Immature natural killer cell (primary cell): ENCODE data around the gene IFT81. TPM values are rescaled to one million over a fixed set of nuclear protein-coding genes. Genes with fewer than 3 reads are reported as not detected.

Experiments used
- DNase-seq, 3 donors: peaks; one replicate each; pipeline ENCODE4 v3.0.0; 2022; ENCODE audit warnings: mixed read lengths in 1 of 3
- H3K27ac Mint-ChIP-seq, 6 donors: one replicate each; pipeline ENCODE4 v1.8.0; 2020; ENCODE audit warnings: mixed read lengths in 6 of 6, mild to moderate bottlenecking in 5 of 6, inconsistent platforms in 4 of 6, moderate library complexity in 3 of 6
- H3K27me3 Mint-ChIP-seq, 3 donors: one replicate each; pipeline ENCODE4 v1.8.0; 2020 to 2021; ENCODE audit warnings: low read depth in 3 of 3, mild to moderate bottlenecking in 3 of 3, mixed read lengths in 3 of 3, moderate library complexity in 3 of 3, inconsistent platforms in 1 of 3
- H3K36me3 Mint-ChIP-seq, 3 donors: one replicate each; pipeline ENCODE4 v1.8.0; 2020; ENCODE audit warnings: mixed read lengths in 3 of 3, inconsistent platforms in 2 of 3, mild to moderate bottlenecking in 2 of 3
- H3K4me1 Mint-ChIP-seq, 2 donors: one replicate each; pipeline ENCODE4 v1.8.0; 2020; ENCODE audit warnings: inconsistent platforms in 2 of 2, mild to moderate bottlenecking in 2 of 2, mixed read lengths in 2 of 2, moderate library complexity in 1 of 2
- H3K4me3 Mint-ChIP-seq, 5 donors: one replicate each; pipeline ENCODE4 v1.8.0; 2020; ENCODE audit warnings: mild to moderate bottlenecking in 5 of 5, mixed read lengths in 5 of 5, inconsistent platforms in 3 of 5, moderate library complexity in 3 of 5
- H3K9me3 Mint-ChIP-seq, 6 donors: one replicate each; pipeline ENCODE4 v1.8.0; 2020; ENCODE audit warnings: mild to moderate bottlenecking in 6 of 6, mixed read lengths in 6 of 6, inconsistent platforms in 4 of 6, moderate library complexity in 3 of 6
- polyA plus RNA-seq, 3 donors: library from polyadenylated mRNA; unstranded; fragments of 300-500 nt; fragmentation: Illumina TruSeq; gene quantifications; one replicate each; pipeline ENCODE4 v1.2.3, GENCODE V29; 2021

IFT81 gene
- polyA plus RNA-seq, 3 donors from 2014 or later, result 0.54 TPM; not detected in 1

- H3K9me3 Mint-ChIP-seq, result no peaks in the 10 kb centered on the region
- no peak overlapping the region for H3K27ac Mint-ChIP-seq
- no peak overlapping the region for H3K4me3 Mint-ChIP-seq
- DNase-seq, result no peak
- no peaks in the 10 kb centered on the region for H3K36me3 Mint-ChIP-seq
- H3K4me1 Mint-ChIP-seq, result peaks cover 0 to 2% of the 10 kb centered on the region in 2 donors
- peaks cover 0 to 5% (median 1%) of the 10 kb centered on the region in 3 donors for H3K27me3 Mint-ChIP-seq
These were observed 132.7 kb downstream of the IFT81 start for GRCh38 chr12:110256780-110257431.

- no peak overlapping the region for H3K27ac Mint-ChIP-seq
- no peak overlapping the region for H3K4me3 Mint-ChIP-seq
- no peaks in the 10 kb centered on the region for H3K9me3 Mint-ChIP-seq
These were observed 134.3 kb downstream of the IFT81 start for GRCh38 chr12:110258466-110258865.

GRCh38 chr12:110262442-110263388, 138.6 kb downstream of the IFT81 start:
- H3K27ac Mint-ChIP-seq, result no peak overlapping the region
- DNase-seq, result no peak
- no peaks in the 10 kb centered on the region for H3K36me3 Mint-ChIP-seq
- peaks cover 0 to 4% (median 3%) of the 10 kb centered on the region in 3 donors for H3K27me3 Mint-ChIP-seq
- no peaks in the 10 kb centered on the region for H3K9me3 Mint-ChIP-seq
- no peak overlapping the region for H3K4me3 Mint-ChIP-seq
- no peaks in the 10 kb centered on the region for H3K4me1 Mint-ChIP-seq

More at GRCh38 chr12:110258466-110258865, 134.3 kb downstream of the IFT81 start:
- DNase-seq, result no peak
- peaks cover 0 to 5% (median 1%) of the 10 kb centered on the region in 3 donors for H3K27me3 Mint-ChIP-seq
- no peaks in the 10 kb centered on the region for H3K36me3 Mint-ChIP-seq
- peaks cover 0 to 2% of the 10 kb centered on the region in 2 donors for H3K4me1 Mint-ChIP-seq

- H3K27me3 Mint-ChIP-seq, result peaks cover 2 to 9% (median 2%) of the 10 kb centered on the region in 3 donors
- no peaks in the 10 kb centered on the region for H3K4me1 Mint-ChIP-seq
- H3K27ac Mint-ChIP-seq, result no peak overlapping the region
- no peaks in the 10 kb centered on the region for H3K36me3 Mint-ChIP-seq
- no peak for DNase-seq
- H3K4me3 Mint-ChIP-seq, result no peak overlapping the region
- no peaks in the 10 kb centered on the region for H3K9me3 Mint-ChIP-seq
These were observed 142.3 kb downstream of the IFT81 start for GRCh38 chr12:110266381-110266960.

- DNase-seq, result no peak
- H3K9me3 Mint-ChIP-seq, result no peaks in the 10 kb centered on the region
- no peaks in the 10 kb centered on the region for H3K36me3 Mint-ChIP-seq
- no peak overlapping the region for H3K27ac Mint-ChIP-seq
- no peaks in the 10 kb centered on the region for H3K4me1 Mint-ChIP-seq
- peaks cover 2 to 9% (median 2%) of the 10 kb centered on the region in 3 donors for H3K27me3 Mint-ChIP-seq
- H3K4me3 Mint-ChIP-seq, result no peak overlapping the region
These were observed 142.9 kb downstream of the IFT81 start for GRCh38 chr12:110266980-110267620.

Other genes with a start within 250 kb of the IFT81 start
- 10 to 100 TPM; 64.8 to 95.1 (median 71.9) TPM for gene GLTP, start 243.8 kb upstream of the IFT81 start, polyA plus RNA-seq
- gene TCHP, start 224.1 kb upstream of the IFT81 start, polyA plus RNA-seq, result 10 to 100 TPM in 1 of 3 donors, 1 to 10 TPM in 2; 2.9 to 22.8 (median 9.1) TPM
- 10 to 100 TPM; 54.6 to 100.0 (median 68.7) TPM for gene GIT2, start 128.0 kb upstream of the IFT81 start, polyA plus RNA-seq
- 10 to 100 TPM; 39.8 to 62.9 (median 40.8) TPM for gene ANKRD13A, start 124.9 kb upstream of the IFT81 start, polyA plus RNA-seq
- gene C12orf76, start 75.8 kb upstream of the IFT81 start, polyA plus RNA-seq, result 10 to 100 TPM in 2 of 3 donors, 1 to 10 TPM in 1; 9.8 to 17.7 (median 13.6) TPM
- gene ATP2A2, start 156.9 kb downstream of the IFT81 start, polyA plus RNA-seq, result 1 to 10 TPM; 2.0 to 8.0 (median 2.5) TPM